GM18861 (cell line): ENCODE results near the gene C3orf49.
A peak's percentile ranks its signal among the peaks of the same experiment; 100 is the strongest.

Experiments used
- ATAC-seq: cut with Tn5 transposase; IDR thresholded peaks from one replicate; pipeline ENCODE4 v1.9.1; 2021; ENCODE audit not compliant: unreplicated experiment

The C3orf49 gene

DNA sequence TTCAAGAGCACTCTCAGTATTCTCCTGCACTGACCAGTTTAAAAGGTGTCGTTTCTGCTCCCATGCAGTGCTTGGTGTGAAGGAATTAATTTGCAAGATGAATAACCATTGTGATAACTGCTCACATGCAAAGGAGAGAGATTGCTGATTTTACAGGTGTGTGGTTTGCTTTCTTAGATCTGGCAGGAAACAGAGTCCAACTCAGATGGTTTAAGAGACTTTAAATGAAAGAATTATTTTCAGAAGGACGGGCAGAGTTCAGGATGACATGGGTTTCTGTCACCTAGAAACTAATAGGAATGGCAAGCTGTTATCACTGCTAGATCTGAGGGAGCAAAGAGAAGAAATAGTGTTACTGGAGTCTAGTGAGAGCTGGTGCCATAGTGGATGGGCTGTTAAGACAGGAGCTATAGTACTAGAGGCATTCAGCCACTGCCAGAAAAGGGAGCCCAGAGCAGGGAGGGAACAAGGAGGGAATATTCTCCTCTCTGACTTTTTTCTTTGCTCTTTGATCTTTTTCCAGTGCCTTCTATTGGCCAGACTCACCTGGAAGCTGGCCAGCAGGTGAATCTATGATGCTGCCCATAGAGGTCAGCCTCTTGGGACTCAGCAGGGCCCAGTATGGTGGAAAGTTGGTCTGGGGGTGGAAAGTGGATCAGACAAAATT lies 59.4 kb downstream of the C3orf49 start:
- ATAC-seq = no peak

DNA sequence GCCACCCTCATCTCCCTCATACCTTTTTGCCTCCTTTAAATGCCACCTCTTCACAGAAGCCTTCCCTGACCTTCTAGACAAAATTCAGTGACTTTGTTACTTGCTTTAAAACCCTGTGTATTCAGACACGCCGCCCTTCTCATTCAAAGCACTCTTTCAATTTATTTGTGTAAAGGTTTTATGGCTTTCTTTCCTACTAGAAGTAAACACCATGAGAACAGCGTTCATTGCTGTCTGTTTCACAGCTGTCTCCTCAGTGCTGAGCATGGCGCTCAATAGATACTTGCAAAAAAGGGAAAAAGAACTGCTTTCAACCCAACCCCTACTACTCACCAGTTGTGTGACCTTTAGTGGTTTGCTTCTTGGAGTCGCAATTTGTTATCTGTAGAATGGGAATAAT lies 61.6 kb downstream of the C3orf49 start:
- no peak for ATAC-seq

GRCh38 chr3:63886858-63887257 lies 67.8 kb downstream of the C3orf49 start:
- ATAC-seq = no peak

- ATAC-seq = no peak
Measured at GRCh38 chr3:63891518-63891917, 72.4 kb downstream of the C3orf49 start.

DNA sequence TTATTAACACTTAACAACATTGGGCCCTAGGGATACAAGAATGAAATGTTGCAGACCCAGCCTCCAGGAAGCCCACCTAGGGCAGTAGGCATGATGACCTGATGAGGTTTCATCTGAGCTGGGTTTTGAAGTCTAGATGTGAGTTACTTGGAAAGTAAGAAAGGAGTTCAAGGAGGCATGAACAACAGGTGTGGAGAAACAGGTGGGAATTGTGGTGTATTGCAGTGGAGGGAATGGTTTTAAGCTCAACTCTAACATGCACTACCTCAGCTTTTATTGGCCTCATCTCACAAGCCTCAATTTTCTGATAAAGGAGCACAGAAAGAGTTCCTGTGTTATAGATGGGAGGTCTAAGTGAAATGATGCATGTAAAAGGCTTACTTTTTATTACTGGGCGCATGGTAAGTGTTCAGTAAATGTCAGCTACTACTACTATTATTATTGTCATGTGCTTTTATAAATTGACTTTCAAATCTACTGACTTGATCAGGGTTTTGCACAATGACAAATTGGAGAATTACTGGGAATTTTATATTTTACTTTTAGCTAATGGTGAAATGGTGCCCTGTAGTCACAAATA lies 73.8 kb downstream of the C3orf49 start:
- no peak for ATAC-seq

GRCh38 chr3:63895422-63896189 lies 76.5 kb downstream of the C3orf49 start:
- no peak for ATAC-seq

DNA sequence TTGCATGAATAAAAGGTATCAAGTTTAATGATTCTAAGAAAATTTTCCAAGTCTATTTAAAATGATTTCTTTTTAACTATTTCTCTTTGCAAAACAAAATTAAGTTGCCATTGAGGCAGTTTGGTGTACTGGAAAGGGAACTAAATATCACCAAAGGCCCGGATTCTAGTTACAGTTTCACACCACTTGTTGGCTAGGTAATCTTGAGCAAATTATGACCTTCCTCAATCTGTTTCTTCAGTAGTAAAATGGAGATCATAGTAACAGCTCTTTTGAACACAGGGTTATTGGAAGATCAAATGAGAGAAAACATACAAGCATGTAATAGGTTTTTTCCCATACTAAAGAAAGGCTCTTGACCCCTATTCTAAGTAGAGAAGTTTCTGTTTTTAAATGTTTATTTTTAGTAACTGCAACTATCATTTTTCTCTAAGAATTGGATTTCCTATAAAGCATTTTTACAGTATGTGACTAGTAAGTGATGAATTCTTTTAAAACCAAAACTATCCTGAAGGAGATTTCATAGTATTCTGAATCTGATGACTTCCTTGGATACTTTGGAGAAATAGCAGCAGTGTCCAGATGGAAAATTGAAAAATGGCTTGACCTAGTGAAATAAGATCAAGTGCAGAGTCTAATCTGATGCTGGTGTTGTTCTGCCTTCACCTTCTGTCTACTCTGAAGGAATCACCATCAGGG lies 77.4 kb downstream of the C3orf49 start:
- ATAC-seq = peak; percentile 66
